Mesendoderm (in vitro differentiated cells): ENCODE results near the gene MBD6.
"Not testable (repeated sequence)": the region's sequence is repeated elsewhere in the genome, so short reads cannot be mapped to it uniquely, and the experiment has no call there.

Experiments used
- DNase-seq: peaks from one replicate; pipeline ENCODE4 v3.0.0; 2013
- H2AK5ac ChIP-seq: 2 replicates; pipeline ENCODE4 v1.6.1; 2013; ENCODE audit warnings: low read length, inconsistent platforms
- H2BK120ac ChIP-seq: 2 replicates; pipeline ENCODE4 v1.6.1; 2013; ENCODE audit warnings: low read depth, mild to moderate bottlenecking, low read length, moderate library complexity, mixed read lengths
- H2BK15ac ChIP-seq: replicated peaks from 2 replicates; pipeline ENCODE4 v1.6.1; 2013; ENCODE audit warnings: low read depth, mild to moderate bottlenecking, moderate library complexity
- H2BK5ac ChIP-seq: 2 replicates; pipeline ENCODE4 v1.6.1; 2013; ENCODE audit warnings: low read length, inconsistent platforms
- H3K18ac ChIP-seq: 2 replicates; pipeline ENCODE4 v1.6.1; 2013; ENCODE audit warnings: mild to moderate bottlenecking, low read length, mixed read lengths
- H3K23ac ChIP-seq: one replicate; pipeline ENCODE4 v1.6.1; 2013; ENCODE audit warnings: low read length
- H3K27ac ChIP-seq: 2 replicates; pipeline ENCODE4 v1.5.1; 2013; ENCODE audit warnings: low read depth, mild to moderate bottlenecking, inconsistent platforms, low read length, moderate library complexity
- H3K27me3 ChIP-seq: 2 replicates; pipeline ENCODE4 v1.6.1; 2013; ENCODE audit warnings: low read length, control low read depth, mild to moderate bottlenecking, inconsistent platforms; ENCODE audit not compliant: insufficient read depth, poor library complexity
- H3K36me3 ChIP-seq: 2 replicates; pipeline ENCODE4 v1.6.1; 2013; ENCODE audit warnings: low read length, inconsistent platforms; ENCODE audit not compliant: control insufficient read depth, insufficient read depth
- H3K4ac ChIP-seq: one replicate; pipeline ENCODE4 v1.6.1; 2013; ENCODE audit warnings: low read depth, mild to moderate bottlenecking, low read length, moderate library complexity
- H3K4me1 ChIP-seq: 2 replicates; pipeline ENCODE4 v1.6.1; 2013; ENCODE audit warnings: low read depth, low read length, inconsistent platforms; ENCODE audit not compliant: control insufficient read depth
- H3K4me2 ChIP-seq: 2 replicates; pipeline ENCODE4 v1.6.1; 2013; ENCODE audit warnings: low read length
- H3K4me3 ChIP-seq: 2 replicates; pipeline ENCODE4 v1.5.1; 2013; ENCODE audit warnings: mild to moderate bottlenecking, low read length
- H3K56ac ChIP-seq: one replicate; pipeline ENCODE4 v1.6.1; 2013; ENCODE audit warnings: low read length
- H3K79me1 ChIP-seq: 2 replicates; pipeline ENCODE4 v1.6.1; 2013; ENCODE audit warnings: low read length, inconsistent platforms
- H3K79me2 ChIP-seq: 2 replicates; pipeline ENCODE4 v1.6.1; 2013; ENCODE audit warnings: mild to moderate bottlenecking, low read length; ENCODE audit not compliant: control insufficient read depth, insufficient read depth
- H3K9ac ChIP-seq: 2 replicates; pipeline ENCODE4 v1.6.1; 2013; ENCODE audit warnings: low read length, inconsistent platforms
- H4K5ac ChIP-seq: one replicate; pipeline ENCODE4 v1.6.1; 2013; ENCODE audit warnings: low read length
- H4K8ac ChIP-seq: one replicate; pipeline ENCODE4 v1.6.1; 2013; ENCODE audit warnings: low read depth, mild to moderate bottlenecking, control low read depth, low read length, moderate library complexity
- WGBS: extraction: QIAGEN DNeasy Blood & Tissue Kit; methylation state at CpG from one replicate; pipeline ENCODE4 v1.1.7; 2013; ENCODE audit warnings: low lambda C conversion rate, missing lambda C conversion rate; ENCODE audit not compliant: insufficient coverage; ENCODE audit errors: extremely low coverage; 5-methylcytosine and 5-hydroxymethylcytosine counted together

Gene MBD6

GRCh38 chr12:57500213-57500612, 22.4 kb upstream of the MBD6 start:
- DNase-seq = no peak
- WGBS = no CpG with 5 or more reads among the region's 11 CpGs
- Histone ChIP-seq H3K79me2 (no peaks in the 10 kb centered on the region), H3K79me1 (peaks cover 11% of the 10 kb centered on the region), H3K4me1 (no peaks in the 10 kb centered on the region), H2AK5ac (no peak overlapping the region), H3K4me2 (no peak overlapping the region), H3K56ac (no peak overlapping the region), H2BK5ac (no peak overlapping the region), H2BK120ac (no peak overlapping the region), H2BK15ac (no peak overlapping the region), H3K18ac (no peak overlapping the region), H4K5ac (no peak overlapping the region), H3K27ac (no peak overlapping the region), H3K27me3 (no peaks in the 10 kb centered on the region), H3K4ac (no peak overlapping the region), H3K36me3 (peaks cover 28% of the 10 kb centered on the region), H4K8ac (no peak overlapping the region), H3K9ac (no peak overlapping the region), H3K4me3 (no peak overlapping the region), H3K23ac (no peak overlapping the region)

GRCh38 chr12:57502311-57502969, 20.2 kb upstream of the MBD6 start:
- H2BK120ac ChIP-seq, H2AK5ac ChIP-seq, H3K56ac ChIP-seq, H3K18ac ChIP-seq, H3K4ac ChIP-seq, DNase-seq, H3K9ac ChIP-seq, H3K4me1 ChIP-seq, H3K79me2 ChIP-seq, H3K4me3 ChIP-seq, H3K79me1 ChIP-seq, H2BK15ac ChIP-seq, H3K23ac ChIP-seq, H3K27ac ChIP-seq, H3K4me2 ChIP-seq, H2BK5ac ChIP-seq, H3K27me3 ChIP-seq, H4K5ac ChIP-seq, H4K8ac ChIP-seq: not testable (repeated sequence)
- no CpG with 5 or more reads among the region's 22 CpGs for WGBS
- H3K36me3 ChIP-seq = peaks cover 28% of the 10 kb centered on the region

- not testable (repeated sequence) for H3K23ac ChIP-seq, DNase-seq, H3K27ac ChIP-seq, H3K4ac ChIP-seq, H4K8ac ChIP-seq, H3K4me3 ChIP-seq, H3K18ac ChIP-seq, H3K56ac ChIP-seq, H3K79me1 ChIP-seq, H2BK5ac ChIP-seq, H3K9ac ChIP-seq, H3K79me2 ChIP-seq, H3K4me2 ChIP-seq, H2AK5ac ChIP-seq, H2BK120ac ChIP-seq, H2BK15ac ChIP-seq, H3K27me3 ChIP-seq, H3K4me1 ChIP-seq, H4K5ac ChIP-seq
- no CpG with 5 or more reads among the region's 4 CpGs for WGBS
- peaks cover 16% of the 10 kb centered on the region for H3K36me3 ChIP-seq
Measured at GRCh38 chr12:57506541-57506940, 16.1 kb upstream of the MBD6 start.

GRCh38 chr12:57507796-57508195, 14.8 kb upstream of the MBD6 start:
- H2BK120ac ChIP-seq, H3K23ac ChIP-seq, H3K4ac ChIP-seq, H3K27me3 ChIP-seq, H2AK5ac ChIP-seq, H3K9ac ChIP-seq, H3K27ac ChIP-seq, H3K56ac ChIP-seq, H4K8ac ChIP-seq, H3K4me1 ChIP-seq, H4K5ac ChIP-seq, H2BK15ac ChIP-seq, H3K18ac ChIP-seq, H3K79me1 ChIP-seq, H3K4me2 ChIP-seq, H3K4me3 ChIP-seq, H2BK5ac ChIP-seq, H3K79me2 ChIP-seq, DNase-seq: not testable (repeated sequence)
- peaks cover 24% of the 10 kb centered on the region for H3K36me3 ChIP-seq
- no CpG with 5 or more reads among the region's 28 CpGs for WGBS

GRCh38 chr12:57511161-57511560, 11.5 kb upstream of the MBD6 start:
- Histone ChIP-seq H3K23ac (no peak overlapping the region), H3K56ac (no peak overlapping the region), H3K36me3 (peaks cover 29% of the 10 kb centered on the region), H3K18ac (no peak overlapping the region), H2AK5ac (no peak overlapping the region), H3K4me3 (no peak overlapping the region), H3K4me1 (no peaks in the 10 kb centered on the region), H3K4ac (no peak overlapping the region), H2BK5ac (no peak overlapping the region), H4K8ac (no peak overlapping the region), H3K27ac (no peak overlapping the region), H2BK15ac (no peak overlapping the region), H4K5ac (no peak overlapping the region), H2BK120ac (no peak overlapping the region), H3K79me1 (peaks cover 2% of the 10 kb centered on the region), H3K27me3 (no peaks in the 10 kb centered on the region), H3K4me2 (no peak overlapping the region), H3K9ac (no peak overlapping the region), H3K79me2 (no peaks in the 10 kb centered on the region)
- WGBS = no CpG with 5 or more reads among the region's 4 CpGs
- DNase-seq = no peak
